HuH-7 (cell line): ENCODE results near the gene GTPBP2.
A peak's percentile ranks its signal among the peaks of the same experiment; 100 is the strongest.
"Not testable (repeated sequence)": the region's sequence is repeated elsewhere in the genome, so short reads cannot be mapped to it uniquely, and the experiment has no call there.

Experiments
- DNase-seq: peaks from one replicate; pipeline ENCODE4 v3.0.0; 2011; ENCODE audit warnings: low spot score

GTPBP2 gene, protein sequence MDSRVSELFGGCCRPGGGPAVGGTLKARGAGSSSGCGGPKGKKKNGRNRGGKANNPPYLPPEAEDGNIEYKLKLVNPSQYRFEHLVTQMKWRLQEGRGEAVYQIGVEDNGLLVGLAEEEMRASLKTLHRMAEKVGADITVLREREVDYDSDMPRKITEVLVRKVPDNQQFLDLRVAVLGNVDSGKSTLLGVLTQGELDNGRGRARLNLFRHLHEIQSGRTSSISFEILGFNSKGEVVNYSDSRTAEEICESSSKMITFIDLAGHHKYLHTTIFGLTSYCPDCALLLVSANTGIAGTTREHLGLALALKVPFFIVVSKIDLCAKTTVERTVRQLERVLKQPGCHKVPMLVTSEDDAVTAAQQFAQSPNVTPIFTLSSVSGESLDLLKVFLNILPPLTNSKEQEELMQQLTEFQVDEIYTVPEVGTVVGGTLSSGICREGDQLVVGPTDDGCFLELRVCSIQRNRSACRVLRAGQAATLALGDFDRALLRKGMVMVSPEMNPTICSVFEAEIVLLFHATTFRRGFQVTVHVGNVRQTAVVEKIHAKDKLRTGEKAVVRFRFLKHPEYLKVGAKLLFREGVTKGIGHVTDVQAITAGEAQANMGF

DNA sequence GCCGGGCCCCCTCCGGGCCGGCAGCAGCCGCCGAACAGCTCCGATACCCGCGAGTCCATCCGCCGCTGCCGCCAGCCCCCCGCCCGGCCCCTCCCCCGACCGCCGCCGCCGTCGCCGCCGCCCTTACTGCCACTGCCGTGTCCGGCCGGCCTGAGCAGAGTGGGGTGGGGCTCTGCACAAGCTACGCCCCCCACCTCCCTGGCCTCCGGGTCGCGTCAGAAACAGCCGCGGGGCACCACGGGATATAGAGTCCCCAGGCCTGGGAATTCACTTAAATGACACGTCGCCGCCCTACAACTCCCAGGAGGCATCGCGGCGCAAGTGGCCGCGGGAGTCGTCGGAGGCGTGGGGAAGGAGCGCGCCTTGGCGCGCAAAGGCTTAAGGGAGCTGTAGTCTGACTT, at the start of gene GTPBP2:
Gene GTPBP2 (minus strand): TSS at position 161 of the 401 bp plus-strand sequence. CDS start 102 bp downstream, at position 59.
- DNase-seq = peak; percentile 83

DNA sequence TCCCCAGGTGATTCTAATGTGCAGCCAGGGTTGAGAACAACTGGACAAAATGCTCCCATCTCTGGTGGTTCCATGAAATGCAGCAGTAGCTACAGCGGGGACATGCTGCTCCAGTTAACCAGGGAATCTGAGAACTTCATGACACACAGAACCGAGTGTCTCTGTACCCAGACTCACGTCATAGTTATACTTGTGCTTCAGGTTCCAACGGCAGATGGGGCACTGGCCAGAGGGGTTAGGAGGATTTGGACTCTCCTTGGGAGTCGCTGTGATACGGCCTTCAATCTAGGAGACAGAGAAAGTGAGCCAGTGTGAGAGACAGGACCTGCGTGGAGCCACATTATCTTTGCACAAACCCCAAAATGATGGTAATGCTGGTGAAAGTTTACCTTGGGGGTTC, 49.3 kb upstream of the GTPBP2 start:
- no peak for DNase-seq

DNA sequence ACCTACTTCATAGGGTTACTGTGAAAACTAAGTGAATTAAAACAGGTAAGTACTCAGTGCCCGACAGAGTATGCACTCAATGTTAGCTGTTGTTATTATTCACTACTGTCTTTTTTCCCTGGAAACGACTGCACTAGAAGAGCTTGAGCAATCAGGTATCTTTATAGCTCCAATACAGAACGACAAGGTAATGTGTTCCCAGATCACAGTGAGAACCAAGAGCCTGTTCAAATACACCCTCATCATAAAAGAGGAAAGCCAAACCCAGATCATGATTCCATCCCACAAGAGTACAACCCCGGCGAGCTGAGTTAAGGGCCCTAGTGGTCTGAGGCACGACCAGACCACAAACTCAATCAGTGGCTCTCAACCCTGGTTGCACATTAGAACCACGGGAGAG, 48.7 kb upstream of the GTPBP2 start:
- DNase-seq = no peak

DNA sequence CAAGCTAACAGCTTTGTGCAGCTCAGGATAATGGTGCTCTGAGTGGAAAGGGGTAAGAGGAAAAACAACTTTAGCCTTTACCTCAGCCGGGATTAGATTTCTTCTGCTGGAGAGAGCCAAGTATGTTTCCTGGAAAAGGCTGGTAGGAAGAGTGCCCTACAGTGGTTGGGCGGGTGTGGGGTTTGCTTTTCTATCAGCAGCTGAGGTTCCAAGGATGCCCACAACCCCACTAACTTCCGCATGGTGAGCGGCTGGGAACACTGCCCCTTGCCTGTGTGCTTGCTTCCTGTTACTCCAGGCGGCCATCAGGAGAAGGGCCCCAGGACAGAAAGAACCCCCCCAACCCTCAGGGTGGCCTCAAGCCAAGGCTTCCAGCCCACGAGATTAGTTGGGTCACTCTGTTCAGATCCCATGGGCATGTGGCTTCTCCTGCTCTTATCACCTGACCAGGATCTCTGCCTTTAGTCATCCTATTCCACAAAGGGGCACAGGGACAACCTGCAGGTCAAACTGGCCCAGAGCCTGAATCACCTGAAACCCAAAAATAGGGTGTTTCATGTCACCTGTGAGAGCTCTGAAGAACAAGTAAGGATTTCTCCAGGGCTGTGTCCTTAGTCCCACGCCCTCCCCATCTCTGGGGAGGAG, 48.0 kb upstream of the GTPBP2 start:
- no peak for DNase-seq

DNA sequence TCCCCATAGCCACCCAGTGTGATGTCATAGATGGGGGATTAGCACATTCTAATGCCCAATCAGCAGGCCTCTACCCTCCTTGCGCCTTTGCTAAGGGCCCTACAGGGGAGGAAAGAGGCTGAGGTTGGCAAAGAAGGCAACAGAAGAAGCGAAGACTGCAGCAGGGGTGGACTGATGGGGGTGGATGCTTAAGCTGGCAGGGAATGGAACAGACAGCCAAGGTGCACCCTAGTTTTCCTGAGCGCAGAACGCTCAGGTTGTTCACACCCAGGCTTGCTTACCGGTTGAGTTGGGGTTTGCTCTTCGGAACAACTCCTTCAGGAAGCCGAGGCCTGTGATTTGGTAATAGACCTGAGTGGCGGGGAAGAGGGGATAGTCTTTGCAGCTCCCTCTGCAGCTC, 45.9 kb upstream of the GTPBP2 start:
- DNase-seq = no peak

DNA sequence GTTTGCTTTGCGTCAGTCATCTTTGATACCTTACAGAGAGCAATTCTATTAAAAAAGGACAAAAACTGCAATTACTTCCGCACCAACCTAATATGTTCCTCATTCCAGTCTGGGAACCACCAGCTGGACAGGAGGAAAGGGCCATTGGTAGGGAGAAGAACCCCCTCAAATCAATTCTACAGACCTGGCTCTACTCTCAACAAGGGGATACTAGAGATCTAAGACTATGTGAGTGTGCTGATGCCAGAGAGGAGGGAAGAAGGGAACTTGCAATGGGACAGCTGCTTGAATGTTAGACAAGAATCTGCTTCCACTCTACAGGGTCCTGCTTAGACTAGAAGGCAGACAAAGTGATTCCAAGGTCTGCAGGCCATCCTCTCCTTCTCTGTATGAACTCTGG, 45.2 kb upstream of the GTPBP2 start:
- DNase-seq = no peak

DNA sequence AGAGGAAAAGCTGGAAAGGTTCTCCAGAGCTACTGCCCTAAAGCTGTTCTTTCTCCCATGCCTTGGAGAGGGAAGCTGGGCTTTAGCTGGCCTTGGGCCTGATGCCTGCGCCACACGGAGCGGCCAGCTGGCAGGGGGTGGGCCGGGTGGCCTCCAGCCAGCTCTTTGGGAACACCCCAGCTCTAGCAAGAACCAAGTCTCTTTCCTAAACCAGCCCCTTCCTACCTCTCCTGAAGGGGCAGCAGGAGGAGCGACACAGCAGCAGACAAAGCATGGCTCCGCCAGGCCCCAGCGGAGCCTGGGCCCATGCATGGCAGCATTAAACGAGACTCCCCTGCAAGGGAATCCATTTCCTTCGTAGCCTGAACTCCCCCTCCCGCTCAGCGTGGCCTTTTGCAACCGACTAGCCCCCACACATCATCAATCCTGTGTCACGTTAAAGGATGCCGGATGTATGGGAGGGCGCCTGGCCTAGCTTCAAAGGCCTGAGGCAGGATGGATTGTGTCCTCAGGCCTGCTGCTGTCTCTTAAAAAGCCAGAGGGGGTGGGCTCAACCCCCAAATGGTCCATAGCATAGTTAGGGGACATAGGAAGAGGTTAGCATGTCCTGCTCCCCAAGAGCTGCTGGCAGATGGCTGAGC, 44.5 kb upstream of the GTPBP2 start:
- no peak for DNase-seq

DNA sequence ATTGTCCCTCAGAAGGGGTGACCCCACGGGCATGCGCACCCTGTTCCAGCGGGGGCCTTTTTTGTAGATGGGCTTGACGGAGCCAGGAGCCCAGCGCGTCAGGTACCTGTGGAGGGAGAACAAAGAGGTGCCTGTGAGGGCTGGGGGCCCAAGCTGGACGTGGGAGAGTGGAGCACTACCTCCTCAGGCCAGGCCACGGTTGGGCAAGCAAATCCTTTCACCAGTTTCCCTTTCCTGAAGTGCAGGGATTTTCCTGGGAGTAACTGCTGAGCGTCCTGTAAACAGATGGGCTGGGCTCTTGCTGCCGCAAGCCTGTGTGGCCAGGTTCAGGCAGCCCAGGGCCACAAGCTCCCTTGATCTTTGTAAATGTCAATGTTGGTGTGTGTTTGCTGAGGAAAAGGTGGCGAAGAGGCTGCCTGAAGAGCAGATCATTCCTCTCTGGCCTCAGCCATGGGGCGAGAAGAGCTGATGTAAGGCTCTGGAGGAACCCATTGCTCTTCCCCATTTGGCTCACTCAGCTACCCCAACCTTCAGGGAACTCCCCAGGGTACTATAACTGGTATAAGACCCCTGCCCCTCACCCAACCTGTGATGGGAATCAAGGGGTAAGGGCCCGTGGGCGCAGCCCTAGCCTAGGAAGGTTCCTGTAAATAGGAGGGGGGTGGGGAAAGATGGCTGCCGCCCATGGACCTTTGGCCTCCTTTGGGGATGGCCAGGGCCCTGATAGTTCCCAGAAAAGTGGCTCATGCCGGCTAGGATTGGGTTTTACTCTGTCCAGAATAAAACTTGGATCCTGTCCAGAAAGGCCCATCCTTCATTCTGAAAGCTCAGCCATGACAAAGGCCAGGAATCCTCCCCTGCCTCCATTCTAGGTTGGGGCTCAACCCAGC, 43.0 kb upstream of the GTPBP2 start:
- no peak for DNase-seq

DNA sequence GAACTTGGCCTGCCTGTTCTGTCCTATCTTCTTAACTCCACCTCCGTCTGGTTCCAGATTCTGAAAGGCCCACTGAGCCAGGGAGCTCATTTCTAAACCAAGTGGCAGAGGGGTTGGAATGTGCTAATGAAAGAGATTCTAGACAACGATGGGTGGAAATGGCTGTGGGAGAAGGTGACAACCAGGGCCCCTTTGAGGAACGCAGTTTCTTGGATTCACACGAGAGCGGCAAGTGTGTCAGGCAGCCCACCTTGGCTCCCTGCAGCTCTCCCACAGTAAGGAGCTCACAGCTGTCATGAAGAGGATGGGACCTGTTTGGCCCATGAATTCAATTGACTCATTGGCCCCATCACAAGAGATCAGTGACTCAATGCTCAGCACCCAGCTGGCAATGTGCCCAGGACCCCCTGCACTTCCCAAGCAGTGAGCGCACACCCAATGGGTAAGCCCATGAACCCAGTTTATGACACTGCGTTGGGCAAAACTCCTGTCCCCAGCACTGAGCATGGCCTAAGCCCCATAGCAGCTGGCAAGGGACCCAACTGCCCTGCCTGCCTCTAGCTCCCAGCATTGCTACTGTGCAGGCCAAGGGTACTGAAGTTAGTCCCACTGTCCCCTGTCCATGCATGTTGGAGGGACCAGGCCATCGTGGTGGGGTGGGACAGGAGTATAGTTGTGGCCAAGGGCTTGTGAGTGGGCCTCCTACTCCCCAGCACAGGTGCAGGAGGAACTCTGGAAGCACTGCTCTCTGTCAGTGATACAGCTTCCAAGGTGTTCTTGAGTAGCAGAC, 42.1 kb upstream of the GTPBP2 start:
- DNase-seq = no peak

DNA sequence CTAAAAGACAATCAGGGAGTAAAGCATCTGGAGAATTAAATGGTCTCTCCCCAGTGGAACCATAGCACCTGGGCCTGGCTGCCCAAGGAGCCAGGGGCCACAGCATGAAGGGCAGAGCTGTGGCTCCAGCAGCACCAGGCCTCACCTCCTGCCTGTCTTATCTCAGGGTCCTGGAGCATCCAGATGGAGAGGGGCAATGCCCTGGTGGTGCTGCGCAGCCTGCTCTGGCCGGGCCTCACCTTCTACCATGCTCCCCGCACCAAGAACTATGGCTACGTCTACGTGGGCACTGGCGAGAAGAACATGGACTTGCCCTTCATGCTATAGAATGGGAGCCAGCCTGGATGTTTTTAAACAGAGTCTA, 41.5 kb upstream of the GTPBP2 start:
- DNase-seq = no peak

DNA sequence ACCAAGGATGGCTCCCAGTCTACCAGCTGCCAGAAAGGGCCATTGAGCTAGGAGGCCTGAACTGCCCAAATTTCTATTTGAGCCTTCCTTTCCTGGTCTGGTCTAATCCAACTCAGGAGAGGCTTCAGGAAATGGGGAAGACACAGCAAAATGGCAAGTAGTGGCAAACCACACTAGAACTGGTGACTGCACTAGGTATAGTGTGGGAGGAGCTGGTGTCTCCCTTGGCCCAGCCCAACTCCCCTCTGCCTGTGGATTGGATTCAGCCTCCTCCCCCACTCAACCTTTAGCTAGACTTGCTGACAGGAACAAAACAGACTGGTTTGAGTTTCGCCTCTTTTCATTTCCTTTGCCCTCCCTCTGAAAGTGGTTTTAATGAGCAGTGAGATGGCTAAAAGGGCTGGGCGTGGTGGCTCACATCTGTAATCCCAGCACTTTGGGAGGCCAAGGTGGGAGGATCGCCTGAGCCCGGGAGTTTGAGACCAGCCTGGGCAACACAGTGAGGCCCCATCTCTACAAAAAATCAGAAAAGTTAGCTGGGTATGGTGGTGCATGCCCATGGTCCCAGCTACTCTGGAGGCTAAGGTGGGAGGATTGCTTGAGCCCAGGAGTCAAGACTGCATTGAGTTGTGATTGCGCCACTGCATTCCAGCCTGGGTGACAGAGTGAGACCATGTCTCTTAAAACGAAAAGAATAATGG, 41.0 kb upstream of the GTPBP2 start:
- no peak for DNase-seq

DNA sequence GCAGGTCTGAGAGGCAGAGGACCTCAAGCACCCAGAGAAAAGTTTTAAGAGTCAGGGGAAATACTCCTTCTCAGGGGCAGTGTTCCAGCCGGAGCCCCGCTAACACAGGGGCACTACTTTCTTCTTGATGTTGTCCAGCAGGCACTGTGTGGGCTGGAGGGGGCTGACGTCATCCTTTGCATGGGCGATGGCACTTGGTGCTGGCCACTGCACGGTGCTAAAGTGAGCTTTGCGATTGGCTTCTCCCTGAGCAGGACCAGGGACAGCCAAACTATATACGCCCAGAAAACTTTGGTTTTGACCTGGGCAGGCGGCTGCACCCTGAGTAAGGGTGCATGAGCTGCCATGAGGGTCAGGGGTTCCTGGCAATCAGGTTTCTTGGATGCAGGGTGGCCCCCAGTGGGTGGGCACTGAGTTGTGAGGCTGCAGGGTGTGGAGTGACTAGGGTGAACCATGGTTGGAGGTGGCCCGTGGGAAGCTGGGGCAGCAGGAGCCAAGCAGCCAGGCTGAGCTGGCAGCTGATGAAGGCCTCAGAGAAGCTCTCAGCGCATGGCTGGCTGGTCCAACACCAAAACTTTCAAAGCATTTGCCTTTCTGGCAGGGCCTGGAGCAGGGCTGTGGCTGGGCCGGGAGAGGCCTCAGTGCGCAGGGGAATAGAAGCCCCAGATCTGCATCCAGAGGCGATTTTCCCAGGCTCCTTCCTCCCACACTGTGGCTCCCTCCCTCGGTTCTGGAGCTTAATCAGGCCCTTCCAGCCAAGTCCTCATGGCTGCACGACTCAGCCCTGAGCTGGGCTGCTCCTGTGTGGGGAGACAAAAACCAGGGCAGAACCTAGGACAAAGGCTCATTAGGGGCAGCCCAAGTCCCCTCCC, 40.2 kb upstream of the GTPBP2 start:
- DNase-seq = no peak

DNA sequence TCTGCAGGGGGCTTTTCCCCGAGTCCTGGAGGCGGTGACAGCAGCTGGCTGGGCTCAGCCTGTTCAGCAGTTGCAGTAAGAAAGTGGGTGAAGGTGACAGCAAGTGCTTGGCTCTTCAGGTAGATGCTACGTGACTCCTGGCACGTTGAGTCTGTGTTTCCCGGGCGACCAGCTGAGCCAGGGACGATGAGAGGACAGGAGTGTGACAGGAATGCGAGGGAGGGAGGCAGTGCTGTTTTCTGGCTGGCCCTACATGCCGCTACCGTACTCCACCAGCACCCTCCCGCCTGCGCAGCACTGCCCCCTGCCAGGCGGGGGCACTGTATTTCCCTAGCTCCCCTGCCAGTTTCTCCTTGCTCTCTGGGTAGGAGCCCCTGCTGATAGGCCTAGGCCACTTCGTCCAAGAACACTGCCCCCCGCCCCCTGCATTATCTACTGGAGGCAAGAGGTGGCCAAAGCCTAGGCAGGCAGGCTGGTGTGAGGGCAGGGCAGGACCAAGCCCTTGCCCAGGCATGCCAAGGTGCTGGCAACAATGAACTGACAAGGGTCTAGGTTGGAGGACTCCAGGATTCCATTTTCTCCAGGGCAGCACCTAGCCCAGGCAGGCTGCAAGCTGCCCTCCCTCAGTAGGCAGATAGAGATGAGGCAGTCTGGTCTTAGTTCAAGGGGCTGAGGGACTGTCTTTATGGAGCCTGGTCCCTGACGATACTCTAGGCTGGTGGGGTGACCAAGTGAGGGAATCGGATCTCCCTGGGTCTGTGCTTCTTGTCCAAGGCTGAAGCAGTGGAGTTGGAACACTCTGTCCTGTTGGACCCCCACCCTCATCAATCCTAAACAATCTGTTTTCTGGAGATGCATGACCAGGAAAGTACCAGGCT, 39.3 kb upstream of the GTPBP2 start:
- peak; percentile 54 for DNase-seq

DNA sequence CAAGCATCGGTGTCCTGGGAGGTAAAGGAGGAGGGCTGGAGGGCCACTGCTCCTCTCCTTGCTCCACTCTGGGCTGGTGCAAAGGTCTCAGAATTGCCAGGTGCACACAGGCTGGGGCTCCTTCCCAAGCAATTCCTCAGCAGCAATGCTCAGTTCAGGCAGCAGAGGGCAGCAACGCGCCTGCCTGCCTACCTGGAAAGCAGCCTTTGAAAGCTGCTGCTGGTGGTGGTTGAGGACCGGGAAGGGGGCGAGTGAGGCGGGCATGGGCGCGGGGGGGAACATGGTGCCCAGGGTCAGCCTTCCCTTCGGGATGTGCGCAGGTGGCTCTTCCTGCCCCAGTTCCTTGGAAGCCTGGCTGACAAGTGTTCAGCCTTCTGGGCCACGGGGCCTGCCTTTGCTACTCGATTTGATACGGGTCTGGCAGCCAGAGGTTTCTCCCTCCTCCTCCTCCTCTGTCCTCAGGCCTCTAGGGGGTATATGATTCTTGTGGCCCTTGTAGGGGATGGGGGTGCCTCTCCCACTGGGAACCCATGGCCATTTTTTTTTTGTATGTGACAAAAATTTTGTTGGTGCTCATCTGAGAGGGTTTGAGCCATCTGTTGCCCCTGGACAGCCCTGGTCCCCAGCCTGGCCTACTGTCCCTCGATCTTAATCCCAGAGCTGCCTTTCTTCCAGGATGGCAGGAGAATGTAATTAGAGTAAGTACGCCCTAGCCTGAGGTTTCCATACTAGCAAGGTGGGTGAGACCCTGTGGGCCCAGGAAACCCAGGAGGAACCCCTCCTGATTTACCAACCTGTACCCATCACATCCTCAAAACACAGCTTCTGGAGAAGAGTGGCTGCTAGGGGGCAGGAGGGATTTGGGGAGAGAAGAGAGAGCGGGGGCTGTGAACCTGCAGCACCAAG, 38.4 kb upstream of the GTPBP2 start:
- DNase-seq = peak; percentile 76

DNA sequence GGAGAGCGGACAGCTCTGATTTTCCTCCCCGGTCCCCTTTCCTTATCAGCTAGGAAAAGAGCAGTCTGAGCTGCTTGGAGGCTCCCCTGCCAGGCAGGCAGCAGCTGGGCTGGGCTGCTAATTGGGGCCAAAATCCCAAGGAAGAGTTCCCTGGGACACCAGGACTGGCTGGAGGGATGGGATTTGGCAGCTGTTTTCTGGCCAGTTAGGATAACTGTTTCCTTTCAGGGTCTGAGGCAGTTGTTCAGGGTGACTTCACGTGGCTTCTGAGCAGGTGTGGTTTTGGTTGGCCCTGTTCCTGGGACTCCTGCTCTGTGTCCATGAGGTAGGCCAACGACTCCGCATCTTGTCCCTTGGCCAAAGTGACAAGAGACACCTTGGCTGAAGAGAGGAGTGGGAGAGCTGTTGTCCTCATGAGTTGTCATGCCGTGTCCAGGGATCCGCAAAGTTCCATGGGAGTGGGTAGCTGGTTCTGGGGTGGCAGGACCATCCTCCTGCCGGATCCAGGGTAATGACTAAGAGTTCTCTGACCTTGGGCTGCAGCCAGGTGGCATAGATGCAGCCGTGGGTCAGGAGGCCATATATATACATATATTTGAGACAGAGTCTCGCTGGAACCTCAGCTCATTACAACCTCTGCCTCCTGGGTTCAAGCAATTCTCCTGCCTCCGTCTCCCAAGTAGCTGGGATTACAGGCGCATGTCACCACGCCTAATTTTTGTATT, 37.3 kb upstream of the GTPBP2 start:
- no peak for DNase-seq

DNA sequence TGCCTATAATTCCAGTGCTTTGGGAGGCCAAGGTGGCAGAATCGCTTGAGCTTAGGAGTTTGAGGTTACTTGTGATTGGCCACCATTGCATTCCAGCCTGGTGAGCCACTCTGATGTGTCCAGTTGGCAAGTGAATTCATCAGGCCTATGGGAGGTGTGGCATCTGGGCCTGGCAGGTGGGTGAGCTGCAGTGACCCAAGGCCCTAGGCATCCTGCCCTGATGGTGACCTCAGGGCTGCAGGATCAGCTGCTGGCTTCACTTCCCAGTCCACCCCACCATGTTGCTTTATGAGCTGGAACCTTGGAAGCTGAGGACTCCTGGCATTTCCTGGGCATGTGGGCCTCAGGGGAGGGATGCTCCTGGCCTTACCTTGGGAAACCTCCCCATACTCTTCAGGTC, 36.3 kb upstream of the GTPBP2 start:
- DNase-seq = no peak

DNA sequence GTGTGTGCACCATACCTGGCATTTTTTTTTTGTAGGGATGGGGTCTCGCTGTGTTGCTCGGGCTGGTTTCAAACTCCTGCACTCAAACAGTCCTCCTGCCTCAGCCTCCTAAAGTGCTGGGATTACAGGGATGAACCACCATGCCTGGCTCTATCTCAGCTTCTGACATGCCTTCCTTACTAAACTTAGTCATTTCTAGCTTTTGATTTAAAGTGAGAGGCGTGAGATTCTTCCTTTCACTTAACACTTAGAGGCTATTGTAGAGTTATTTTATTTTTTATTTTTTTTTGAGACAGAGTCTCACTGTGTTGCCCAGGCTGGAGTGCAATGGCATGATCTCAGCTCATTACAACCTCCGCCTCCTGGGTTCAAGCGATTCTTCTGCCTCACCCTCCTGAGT, 33.9 kb upstream of the GTPBP2 start:
- DNase-seq = not testable (repeated sequence)
